ENCODE data around the gene INPP5J. TPM values are rescaled to one million over a fixed set of nuclear protein-coding genes. Genes with fewer than 3 reads are reported as not detected.
A peak's percentile ranks its signal among the peaks of the same experiment; 100 is the strongest.
"Not testable (repeated sequence)": the region's sequence is repeated elsewhere in the genome, so short reads cannot be mapped to it uniquely, and the experiment has no call there.

Gene INPP5J
- total RNA-seq, 1 experiment from 2014 or later = 0.06 TPM

- no peak for DNase-seq (ENCODE audit: low read depth)
Measured at GRCh38 chr22:31099841-31100761, 22.7 kb upstream of the INPP5J start.

GRCh38 chr22:31100762-31101525 lies 21.8 kb upstream of the INPP5J start:
- no peak for DNase-seq (ENCODE audit: low read depth)

- DNase-seq (ENCODE audit: low read depth) = peak; percentile 92
Measured at GRCh38 chr22:31102441-31103081, 20.2 kb upstream of the INPP5J start.

- no peak for DNase-seq (ENCODE audit: low read depth)
Measured at GRCh38 chr22:31103111-31103510, 19.7 kb upstream of the INPP5J start.

GRCh38 chr22:31103899-31104694 lies 18.7 kb upstream of the INPP5J start:
- no peak for DNase-seq (ENCODE audit: low read depth)

GRCh38 chr22:31104869-31105268 lies 17.9 kb upstream of the INPP5J start:
- no peak for DNase-seq (ENCODE audit: low read depth)

DNA sequence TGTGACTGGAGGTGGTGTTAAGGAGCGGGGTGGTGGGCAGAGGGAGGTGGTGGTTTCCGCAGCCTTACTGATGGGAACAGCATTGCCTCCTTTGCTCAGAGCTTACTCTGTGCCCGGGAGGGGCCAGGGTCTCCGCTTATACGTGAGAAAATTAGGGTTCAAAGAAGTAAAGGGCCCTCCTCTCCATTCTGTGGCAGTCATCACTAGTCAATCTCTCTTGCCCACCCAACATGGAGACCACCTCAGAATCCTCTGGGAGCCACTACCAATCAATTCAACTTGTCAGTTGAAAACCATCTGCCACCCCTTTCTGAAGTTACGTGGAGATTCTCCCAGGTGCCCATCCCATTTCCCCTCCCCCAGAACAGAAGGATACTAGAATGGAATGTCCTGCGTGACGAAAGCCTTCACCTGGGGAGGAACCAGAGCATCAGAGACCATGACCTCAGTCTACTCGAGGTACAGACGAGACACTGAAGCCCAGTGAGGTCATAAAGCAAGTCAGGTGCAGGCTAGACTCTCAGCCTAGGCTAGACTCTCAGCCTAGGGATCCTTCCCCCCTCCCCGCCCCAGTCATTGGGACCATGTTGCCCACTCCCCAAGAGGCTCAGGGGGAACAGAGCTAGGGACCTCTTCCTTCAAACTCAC lies 17.4 kb upstream of the INPP5J start:
- DNase-seq (ENCODE audit: low read depth) = no peak

- no peak for DNase-seq (ENCODE audit: low read depth)
Measured at GRCh38 chr22:31106001-31106571, 16.7 kb upstream of the INPP5J start.

DNA sequence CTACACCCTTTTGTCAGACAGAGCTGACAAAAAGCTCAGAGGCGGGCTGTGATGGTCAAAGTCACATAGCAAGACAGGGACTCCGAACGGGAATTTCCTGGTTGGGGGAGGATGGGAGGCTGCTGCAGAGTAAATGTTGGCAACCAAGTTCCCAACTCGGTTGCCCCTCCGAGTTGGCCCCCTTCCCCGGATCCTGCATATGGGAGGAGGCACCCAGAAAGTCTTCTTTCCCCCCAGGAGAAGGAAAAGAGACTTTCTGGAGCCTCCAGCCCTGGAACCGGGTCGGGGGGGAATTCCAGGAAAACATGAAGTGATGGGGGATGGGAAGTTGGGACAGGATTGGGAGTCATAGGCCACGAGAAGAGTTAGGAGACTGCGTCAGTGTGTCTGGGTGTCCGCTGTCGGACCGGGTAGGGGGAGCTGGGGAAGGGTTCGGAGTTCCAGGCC lies 16.0 kb upstream of the INPP5J start:
- DNase-seq (ENCODE audit: low read depth) = peak; percentile 45

- peak; percentile 98 for DNase-seq (ENCODE audit: low read depth)
Measured at GRCh38 chr22:31107178-31107893, 15.4 kb upstream of the INPP5J start, which contains the start of gene SELENOM. SELENOM (minus strand) TSS chr22:31107568; CDS start chr22:31107505, 63 bp downstream.

DNA sequence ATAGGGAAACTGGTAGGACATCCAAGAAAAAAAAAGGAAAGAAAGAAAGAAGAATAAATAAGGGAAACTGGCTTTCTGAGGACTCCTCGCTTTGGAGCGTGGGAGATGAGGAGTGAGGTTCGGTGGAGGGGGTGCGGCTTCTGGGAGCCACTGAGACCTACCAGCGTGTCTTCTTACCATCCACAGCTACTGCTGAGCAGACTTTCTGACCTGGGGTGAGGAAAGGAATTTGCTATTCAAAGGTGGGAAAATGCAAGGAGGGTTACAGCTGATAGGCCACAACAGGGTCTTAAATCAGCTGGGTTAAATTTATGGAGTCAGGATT lies 14.9 kb upstream of the INPP5J start:
- no peak for DNase-seq (ENCODE audit: low read depth)

DNA sequence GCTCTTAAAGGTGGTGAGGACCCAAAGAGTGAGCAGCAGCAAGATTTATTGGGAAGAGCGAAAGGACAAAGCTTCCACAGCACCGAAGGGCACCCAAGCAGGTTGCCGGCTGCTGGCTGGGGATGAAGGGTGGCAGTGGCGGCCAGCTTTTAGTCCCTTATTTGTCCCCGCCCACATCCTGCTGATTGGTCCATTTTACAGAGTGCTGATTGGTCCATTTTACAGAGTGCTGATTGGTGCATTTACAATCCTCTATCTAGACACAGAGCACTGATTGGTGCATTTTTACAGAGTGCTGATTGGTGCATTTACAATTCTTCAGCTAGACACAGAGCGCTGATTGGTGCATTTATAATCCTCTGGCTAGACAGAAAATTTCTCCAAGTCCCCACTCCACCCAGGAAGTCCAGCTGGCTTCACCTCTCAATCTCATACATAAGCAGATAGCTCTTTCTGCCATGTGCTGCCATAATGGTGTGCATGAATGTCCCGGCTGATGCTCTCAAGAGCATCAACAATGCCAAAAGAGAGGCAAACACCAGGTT lies 10.1 kb upstream of the INPP5J start:
- DNase-seq (ENCODE audit: low read depth) = not testable (repeated sequence)

- DNase-seq (ENCODE audit: low read depth) = no peak
Measured at GRCh38 chr22:31118046-31118820, 4.5 kb upstream of the INPP5J start.

DNA sequence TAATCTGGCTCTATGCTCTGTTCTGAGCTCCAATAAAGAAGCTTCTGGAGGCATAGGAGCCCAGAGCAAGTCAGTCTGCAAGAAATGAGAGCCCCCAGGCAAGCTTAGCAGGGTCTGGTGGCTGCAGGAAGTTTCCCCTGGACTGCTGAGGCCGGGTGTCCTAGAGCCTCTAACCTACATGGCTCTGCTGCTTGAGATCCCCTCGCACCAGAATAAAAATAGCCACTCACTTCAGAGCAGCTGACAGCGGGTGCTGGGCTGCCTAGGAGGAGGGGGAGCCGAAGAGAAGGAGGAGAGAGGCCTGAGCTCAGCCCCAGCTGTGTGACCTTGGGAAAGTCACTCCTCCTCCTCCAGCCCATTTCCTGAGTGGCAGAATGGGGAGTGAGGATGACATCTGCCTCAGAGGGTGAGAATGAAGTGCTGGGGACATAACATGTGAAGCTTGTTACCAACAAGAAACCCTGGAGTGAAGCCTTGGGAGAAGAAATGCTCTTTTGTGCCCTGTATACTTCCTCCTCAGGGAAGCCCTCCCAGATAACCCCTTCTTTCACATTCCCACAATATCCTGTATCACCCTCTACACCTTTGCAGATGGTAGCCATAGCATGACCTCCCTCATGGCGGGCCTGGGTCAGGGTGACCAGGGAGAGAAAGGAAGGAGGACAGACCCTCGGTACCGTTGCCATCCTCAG lies 3.6 kb upstream of the INPP5J start:
- DNase-seq (ENCODE audit: low read depth) = no peak

GRCh38 chr22:31120230-31120629 lies 2.5 kb upstream of the INPP5J start:
- no peak for DNase-seq (ENCODE audit: low read depth)

DNA sequence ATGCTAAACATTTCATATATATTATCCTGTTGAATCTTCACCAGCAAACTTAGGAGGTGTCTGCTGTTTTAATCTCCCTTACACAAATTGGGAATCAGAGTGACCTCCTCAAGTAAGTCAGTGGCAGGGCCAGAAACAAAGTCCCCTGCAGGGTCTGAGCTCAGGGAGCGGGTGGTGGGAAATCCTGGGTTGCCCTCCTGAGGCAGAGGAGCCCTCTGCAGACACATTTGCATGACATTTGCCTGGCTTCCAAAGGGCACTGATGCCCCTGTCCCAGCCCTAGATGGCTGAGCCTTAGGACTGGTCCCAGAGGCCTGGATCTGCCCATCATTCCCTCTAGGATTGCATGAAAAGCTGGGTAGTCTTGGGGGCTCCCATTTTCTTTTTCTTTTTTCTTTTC lies 2.1 kb upstream of the INPP5J start:
- no peak for DNase-seq (ENCODE audit: low read depth)

DNA sequence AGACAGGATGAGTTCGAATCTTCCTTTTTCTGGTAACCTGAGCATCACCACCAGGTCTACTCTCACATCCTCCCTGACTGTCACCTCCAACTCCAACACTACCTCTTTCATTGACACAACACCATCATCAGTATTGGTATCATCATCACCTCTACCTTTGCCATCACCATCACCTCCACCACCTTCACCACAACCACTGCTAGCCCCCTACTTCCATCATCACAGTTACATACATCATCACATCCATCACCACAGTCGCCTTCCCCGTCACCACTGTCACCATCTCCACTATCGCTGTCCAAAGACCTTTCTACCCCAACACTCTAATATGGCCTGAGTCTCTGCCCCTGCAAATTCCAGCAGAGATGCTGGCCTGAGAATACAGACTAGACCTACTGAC lies 1.4 kb upstream of the INPP5J start:
- no peak for DNase-seq (ENCODE audit: low read depth)

DNA sequence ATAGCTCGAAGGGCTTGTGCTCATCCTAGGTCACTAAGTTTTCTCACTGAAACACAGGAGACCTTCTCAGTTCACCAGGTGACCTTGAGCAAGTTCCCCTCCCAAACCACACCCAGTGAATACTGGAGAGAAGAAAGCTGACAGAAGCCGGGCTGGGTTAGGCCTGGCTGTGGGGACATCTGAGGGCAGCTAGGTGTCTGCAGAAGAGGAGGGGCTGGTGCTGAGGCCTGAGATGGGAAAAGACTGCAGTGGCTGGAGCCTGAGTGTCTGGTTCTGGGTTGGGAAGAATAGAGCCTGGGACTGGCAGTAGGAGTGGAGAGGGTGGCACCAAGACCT lies 602 bp upstream of the INPP5J start:
- no peak for DNase-seq (ENCODE audit: low read depth)

Data from LHCN-M2 (cell line).